Tibial nerve (tissue), 3 donors: ENCODE measurements around the gene SF3A1.

ENCODE experiments used
- CTCF ChIP-seq, 5 experiments: fragments of 200-600 bp in 3 of 5; fragments of 450-650 bp in 2 of 5; sonication (generic) in 3 of 5; IDR thresholded peaks; one replicate each; pipeline ENCODE4 v1.5.1; 2016 to 2019; ENCODE audit warnings: antibody characterized with exemption in 5 of 5, mild to moderate bottlenecking in 3 of 5, moderate library complexity in 2 of 5
- POLR2A ChIP-seq, 2 donors: fragments of 450-650 bp; IDR thresholded peaks; one replicate each; pipeline ENCODE4 v1.6.1; 2017; ENCODE audit warnings: antibody characterized with exemption in 2 of 2, mild to moderate bottlenecking in 2 of 2, moderate library complexity in 2 of 2

GRCh38 chr22:30386960-30387827 is 30.5 kb upstream of the SF3A1 start, which contains the start of gene RNF215:
- peak; percentile 93 to 99 (median 95) for TF ChIP-seq CTCF (IDR thresholded peaks at IDR 0.05)
- TF ChIP-seq POLR2A (IDR thresholded peaks at IDR 0.05): no peak
